ENCODE results near the gene TMED6.

Gene TMED6

DNA sequence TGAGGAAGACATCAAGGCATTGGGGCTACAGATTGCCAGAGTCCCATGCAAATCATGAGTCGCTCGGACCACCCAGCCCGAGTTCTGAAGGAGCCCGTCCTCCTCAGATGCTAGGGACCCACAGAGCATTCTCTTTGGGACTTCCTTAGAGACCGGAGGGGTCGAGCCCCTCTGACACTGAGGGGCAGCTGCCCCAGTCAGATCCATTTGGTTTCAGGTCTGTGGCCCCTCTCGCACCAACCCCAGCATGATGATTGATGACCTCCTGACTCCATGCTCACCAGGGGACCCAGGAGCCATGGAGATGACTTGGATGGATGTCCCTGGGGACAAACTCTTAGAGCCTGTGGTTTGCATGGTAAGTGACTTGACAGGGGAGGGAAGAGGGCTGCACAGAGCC is 29.2 kb downstream of the TMED6 start:
- DNase-seq, result no peak

DNA sequence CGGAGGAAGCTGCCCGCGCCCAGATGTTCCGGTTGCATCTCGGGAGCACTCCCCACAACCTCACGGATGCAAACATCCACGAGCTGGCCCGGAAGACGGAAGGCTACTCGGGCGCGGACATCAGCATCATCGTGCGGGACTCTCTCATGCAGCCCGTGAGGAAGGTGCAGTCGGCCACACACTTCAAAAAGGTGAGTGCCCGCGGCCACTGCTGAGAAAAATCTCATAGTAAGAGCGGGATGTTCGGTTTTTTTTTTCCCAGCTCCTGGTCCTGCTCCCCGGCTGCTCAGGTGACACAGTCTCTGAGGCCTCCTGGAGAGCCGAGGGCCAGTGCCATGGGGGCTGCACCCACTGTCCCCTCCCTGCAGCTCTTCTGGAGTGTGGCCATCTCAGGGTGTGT is 30.5 kb downstream of the TMED6 start:
- DNase-seq, result no peak

DNA sequence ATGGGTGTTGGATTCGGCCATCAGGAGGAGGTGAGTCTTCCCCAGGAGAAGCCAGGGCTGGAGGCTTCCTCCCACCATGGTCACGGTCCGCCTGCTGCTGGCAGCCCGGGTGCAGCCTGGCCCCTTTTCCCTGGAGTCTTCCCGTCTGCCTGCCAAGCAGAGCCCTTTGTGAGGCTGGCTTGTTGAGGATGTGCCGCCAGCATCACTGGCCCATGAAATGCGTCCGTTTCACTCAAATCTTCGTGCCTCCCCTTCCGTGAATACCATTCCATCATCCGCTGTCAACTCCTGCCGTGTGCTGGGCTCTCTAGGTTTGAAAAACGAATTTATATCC is 30.9 kb downstream of the TMED6 start:
- no peak for DNase-seq

DNA sequence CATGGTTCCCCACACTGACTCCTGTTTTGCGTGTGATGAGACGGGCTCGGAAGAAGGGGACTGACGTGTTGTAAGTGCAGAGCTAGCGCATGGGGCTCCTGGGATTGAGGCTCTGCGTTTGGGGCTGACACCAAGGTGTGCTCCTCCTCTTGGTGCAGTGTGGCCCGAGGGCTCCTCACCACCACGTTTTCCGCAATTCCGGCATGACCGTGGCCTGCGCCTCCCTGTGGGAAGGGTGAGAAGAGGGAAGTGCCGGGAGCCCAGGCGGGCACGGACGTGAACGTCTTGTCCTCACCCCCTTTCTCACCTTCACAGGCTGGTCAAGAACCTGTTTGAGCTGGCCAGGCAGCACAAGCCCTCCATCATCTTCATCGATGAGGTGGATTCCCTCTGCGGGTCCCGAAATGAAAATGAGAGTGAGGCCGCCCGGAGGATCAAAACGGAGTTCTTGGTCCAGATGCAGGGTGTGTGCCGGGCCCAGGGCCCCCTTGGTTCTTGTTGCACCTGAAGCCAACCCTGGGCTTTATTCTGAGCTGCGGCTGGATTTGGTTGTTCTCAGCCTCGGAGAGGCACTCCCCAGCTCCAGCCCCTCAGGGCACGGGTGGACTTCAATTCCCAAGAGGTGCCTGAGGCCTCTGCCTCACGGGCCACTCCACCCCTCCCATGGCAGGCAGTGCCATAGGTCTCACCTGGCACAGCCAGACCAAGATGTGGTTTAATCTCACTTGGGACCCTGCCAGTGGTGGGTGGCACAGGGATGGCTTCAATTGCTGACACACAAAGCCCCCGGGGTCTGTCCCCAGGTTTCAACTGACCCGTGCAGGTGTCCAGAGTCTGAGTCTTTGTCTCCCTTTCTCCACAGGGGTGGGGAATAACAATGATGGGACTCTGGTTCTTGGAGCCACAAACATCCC is 31.5 kb downstream of the TMED6 start:
- no peak for DNase-seq

DNA sequence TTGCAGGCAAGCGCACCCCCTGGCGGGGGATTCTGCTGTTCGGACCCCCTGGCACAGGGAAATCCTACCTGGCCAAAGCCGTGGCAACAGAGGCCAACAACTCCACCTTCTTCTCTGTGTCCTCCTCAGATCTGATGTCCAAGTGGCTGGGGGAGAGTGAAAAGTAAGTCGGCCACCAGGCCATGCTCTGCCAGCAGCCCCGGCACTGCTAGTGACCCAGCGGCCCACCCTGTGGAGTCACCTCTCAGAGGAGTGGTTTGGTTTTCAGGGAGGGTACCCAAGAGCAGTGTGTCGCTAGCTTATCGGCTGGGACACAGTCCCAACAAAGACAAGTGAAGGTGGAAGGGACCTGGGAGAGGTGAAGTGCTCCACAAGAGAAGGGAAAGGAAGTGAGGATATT is 32.2 kb downstream of the TMED6 start:
- no peak for DNase-seq

DNA sequence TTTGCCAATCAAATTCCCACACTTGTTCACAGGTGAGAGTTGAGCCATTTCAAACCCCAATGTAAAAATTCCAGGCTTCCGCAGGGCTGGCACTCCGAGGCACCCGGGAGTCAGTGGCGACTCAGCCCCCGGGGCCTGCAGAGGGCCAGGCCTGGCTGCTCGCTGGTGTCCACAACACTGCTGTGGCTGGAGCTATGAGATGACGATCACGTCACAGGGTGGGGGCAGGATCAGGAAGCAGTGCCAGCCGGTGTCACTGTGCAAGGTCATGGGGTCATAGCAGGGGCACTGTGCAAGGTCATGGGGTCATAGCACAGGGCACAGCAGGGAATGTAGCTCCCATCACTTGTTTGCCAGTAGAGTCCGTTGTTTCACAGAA is 32.7 kb downstream of the TMED6 start:
- no peak for DNase-seq

DNA sequence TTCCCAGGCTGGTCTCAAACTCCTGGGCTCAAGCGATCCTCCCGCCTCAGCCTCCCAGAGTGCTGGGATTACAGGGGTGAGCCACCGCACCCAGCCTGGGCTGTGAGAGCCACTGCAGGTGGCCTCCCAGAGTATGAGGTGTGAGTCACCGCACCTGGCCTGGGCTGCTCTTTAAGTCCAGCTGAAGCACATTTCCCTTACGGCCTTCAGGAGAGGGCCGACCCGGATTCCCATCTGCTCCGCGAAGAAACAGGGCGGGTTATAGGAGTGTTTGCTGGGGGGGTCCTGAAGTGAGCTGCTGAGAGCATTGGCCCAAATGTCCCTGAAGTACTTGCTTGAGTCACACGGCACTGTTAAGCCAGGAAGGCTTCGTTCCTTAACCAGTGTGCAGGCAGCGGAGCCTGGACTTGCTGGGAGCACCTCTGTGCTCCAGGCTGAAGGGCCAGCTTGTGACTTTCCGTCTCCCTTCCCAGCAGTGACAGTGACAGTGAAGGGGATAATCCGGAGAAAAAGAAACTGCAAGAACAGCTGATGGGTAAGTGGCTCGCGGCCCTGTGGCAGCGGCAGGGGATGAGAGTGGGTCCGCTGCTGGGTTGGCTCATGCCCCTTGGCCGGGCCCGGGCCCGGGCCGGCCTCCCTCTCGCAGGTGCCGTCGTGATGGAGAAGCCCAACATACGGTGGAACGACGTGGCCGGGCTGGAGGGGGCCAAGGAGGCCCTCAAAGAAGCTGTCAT is 33.2 kb downstream of the TMED6 start:
- no peak for DNase-seq

DNA sequence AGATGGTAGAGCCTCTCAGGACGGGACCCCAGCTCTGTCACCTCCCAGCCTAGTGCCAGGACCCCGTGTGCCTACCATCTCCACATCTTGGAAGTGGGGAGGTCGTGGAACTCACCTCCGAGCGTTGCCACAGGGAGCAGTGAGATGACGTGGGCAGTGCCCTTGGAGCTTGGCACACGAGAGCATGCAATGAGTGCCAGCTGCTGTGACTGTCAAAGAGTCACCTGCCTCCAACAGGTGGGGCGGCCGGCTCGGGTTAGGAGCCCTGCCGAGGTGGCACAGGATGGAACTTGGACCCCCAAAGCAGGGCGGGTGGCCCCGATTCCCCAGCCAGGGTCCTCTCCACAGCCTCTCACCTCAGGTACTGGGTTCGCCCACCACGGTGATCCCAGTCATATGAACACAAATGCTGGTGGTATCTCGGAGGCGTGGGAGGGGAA is 35.0 kb downstream of the TMED6 start:
- DNase-seq, result no peak

DNA sequence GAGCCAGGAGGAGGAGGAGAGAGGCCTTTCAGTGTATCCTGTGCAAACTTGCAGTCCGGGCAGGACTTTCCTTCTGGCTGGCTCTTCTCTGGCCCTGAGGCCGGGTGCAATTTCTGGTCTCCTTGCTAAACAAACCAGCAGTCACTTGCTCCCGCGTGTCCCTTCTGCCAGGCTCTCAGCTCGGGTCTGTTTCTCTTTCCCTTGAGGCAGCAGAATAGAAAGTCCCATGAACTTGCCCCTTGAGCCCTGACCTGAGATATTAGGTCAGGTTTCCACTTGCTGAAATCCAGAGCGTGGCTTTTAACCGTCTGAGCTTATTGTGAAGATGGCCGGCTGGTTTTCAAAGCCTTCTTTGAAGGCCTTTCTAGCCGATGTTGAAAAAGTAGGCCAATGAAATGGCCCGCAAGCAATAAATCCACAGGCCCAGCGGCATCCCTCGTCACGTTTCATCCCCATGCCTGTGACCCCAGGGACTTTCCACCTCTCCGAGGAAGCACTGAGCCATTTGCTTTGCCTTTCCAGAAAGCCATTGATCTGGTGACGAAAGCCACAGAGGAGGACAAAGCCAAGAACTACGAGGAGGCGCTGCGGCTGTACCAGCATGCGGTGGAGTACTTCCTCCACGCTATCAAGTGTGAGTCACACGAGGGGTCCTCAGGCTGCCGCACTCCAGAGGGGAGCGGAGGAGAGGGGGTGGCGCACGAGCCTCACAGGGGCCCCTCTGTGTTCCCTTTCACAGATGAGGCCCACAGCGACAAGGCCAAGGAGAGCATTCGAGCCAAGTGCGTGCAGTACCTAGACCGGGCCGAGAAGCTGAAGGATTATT is 35.9 kb downstream of the TMED6 start:
- DNase-seq, result peak in 1 of 2 experiments; percentile 11

DNA sequence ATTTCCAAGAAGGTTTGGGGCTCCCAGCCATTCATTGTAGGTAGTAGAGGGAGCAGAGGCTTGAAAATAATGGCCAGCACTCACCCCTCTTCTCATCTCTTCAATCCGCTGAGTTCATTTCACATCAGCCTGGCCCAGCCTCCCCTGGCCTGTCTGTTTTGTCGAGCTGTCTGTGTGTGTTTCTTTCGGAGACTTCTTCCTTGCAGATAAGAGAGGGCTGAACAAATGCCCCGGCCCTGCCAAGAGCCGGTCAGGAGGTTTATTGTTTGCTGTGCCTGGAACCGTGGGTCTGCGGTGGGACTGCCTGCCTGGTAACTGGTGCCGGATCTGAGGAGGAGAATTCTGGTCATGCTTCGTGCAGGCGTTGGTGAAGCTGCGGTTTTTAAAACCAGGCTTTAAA is 37.1 kb downstream of the TMED6 start:
- no peak for DNase-seq

DNA sequence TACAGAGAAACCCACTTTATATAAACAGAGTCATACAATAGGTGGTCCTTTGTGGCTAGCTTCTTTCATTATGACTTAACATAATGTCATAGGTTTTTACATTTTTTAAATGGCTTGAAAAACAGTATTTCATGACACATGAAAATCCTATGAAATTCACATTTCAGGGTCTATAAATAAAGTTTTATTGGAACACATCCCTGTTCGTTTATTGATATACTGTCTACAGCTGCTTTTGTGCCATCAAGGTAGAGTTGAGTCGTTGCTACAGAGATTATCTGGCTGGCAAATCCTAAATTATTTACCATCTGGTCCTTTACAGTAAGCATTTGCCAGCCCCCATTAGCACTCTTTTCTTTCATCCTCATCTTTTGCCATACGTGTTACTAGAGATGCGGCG is 38.1 kb downstream of the TMED6 start:
- no peak for DNase-seq

DNA sequence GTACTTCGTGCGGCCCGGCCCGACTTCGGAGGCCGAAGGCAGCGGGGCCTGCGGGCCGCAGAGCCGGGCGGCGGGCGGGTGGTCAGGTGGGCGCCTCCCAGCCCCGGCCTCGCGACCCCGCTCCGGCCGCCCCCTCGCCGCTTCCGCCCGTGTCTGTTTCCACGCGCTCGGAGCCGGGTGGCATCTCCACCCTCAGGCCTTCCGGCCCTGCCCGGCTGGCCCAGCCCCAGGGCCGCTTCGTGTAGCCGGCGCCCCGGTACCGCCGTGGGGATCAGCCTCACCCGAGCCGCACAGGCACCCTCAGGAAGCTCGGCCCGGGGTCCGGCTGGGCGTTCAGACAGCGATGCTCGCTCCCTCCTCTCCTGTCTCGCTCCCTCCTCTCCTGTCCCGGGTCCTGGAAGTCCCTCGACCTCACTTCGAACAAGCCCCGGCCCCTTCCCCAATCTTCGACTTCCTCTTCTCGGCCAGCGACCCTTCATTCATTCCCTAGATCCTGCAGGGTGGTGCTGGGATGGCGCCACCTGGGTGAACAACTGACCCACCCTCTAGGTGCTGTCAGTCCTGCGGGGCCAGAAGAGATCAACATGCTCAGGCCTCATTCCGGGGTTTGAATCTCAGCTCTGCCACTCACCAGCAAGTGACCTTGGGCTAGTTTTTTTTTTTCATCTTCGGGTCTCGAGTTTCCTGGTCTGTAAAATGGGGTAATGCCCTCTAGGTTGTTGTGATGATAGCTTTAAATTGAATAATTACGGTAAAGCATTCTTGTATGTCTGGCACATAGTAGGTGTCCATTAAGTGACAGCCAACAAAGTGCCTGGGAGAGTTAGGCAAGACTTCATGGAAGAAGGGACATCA is 39.8 kb downstream of the TMED6 start:
- DNase-seq, result peak in 1 of 2 experiments; percentile 9

DNA sequence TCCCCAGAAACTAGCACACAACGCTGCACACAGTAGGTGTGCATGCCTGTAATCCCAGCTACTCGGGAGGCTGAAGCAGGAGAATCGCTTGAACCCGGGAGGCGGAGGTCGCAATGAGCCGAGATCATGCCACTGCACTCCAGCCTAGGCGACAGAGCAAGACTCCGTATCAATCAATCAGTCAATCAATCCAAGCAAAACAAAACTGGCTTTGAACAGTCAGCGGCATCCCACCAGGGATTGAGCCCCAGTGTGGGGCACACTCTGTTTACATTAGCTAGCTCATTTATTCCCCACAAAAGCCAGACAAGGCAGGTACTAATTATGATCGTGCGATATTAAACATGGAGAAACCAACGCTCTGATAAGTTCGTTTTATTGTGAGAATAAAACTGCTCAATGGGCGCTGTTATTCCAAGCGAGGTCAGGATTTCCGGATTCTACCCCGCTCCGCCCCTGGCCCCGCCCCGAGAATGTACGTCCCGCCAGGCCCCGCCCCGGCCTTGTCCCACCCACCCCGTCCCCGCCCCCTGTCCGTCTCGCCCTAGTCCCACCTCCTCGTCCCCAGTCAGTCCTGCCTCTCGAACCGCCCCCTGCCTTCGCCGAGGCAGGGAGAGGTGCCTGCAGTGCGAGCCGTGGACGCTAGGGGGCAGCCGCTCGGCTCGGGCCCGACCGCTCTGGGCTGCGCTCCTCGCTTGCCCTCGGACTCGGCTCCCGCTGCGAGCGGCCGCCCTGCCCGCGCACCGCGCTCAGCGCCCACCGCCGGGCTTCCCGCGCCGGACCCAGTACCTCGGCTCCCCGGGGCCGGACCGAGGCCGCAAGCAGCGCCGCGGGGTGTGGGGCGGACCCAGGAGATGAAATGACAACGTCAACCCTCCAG is 40.7 kb downstream of the TMED6 start, which contains the start of gene VPS4A:
Gene VPS4A, plus strand, starts transcription at position 698 of the 880 bp plus-strand sequence. Its CDS starts 162 bp downstream, at position 860.
- DNase-seq, result peak; percentile 88 to 90

DNA sequence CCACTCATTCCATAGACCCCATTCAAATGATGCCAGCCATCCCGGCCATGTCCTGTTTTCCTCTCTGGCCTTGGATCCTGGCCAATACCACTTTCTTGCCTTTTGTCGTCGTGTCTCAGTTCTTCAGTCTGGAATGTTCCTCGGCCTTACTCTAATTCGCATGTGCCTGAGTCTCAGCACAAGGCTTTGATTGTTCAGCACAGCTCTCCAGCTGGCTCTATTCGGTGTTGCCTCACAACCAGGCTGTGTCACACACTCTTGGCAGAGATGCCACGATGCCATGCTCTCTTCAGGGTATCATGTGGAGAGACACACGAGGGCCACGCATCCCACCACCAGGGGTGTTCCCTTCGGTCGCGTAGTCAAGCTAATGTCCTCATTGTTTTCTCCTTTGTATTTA is 42.3 kb downstream of the TMED6 start:
- no peak for DNase-seq

DNA sequence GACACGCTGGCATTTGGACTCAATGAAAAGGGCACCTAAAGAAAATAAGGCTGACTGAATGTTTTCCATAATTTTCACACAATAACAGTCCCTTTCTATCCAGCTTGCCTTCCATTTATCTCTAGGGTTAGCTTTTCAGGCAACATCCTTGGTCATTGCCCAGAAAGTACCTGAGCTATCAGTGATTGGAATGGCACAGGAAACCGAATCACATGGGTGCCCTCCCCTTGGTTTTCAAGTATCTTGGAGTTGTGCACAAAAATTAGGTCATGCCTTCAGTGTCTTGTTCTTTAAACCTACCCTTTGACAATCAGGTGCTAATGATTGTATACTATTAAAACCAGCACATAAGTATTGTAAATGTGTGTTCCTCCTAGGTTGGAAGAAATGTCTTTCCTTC is 43.7 kb downstream of the TMED6 start:
- no peak for DNase-seq

DNA sequence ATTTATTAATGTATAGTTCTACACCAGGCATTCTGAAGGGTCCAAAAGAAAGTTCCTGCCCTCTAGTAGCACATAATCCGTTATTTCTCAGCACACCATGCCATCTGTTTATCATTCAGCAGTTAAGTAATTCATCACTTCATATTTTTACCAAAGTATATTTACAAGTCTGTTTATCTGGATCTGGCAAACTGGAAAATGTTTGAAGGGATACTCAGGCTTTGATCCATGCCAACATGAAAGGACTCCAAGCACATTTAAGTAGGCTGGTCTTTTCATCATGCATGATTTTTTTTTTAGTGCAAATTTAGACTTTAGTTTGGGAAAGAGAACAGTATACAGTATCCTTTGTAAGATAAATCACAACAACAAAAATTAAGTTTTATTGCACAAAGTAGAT is 44.5 kb downstream of the TMED6 start:
- DNase-seq, result no peak

DNA sequence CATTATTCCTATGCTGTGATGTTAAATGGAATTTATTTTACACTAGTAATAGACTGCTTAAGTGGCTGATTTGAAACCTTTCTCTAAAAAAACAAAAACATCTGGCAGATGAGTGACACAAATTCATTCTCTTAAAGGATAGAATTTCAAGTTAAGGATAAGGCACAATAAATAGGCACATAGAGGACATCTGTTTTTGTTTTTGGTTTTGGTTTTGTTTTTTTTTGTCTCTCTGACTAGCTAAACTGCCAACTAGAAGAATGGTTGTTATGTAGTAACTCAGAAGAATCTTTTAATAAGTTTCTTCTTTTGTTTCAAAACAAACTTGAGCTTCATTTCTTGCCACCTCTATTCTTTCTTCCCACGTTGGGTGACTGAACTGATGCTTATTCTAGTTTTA is 45.6 kb downstream of the TMED6 start:
- DNase-seq, result no peak

DNA sequence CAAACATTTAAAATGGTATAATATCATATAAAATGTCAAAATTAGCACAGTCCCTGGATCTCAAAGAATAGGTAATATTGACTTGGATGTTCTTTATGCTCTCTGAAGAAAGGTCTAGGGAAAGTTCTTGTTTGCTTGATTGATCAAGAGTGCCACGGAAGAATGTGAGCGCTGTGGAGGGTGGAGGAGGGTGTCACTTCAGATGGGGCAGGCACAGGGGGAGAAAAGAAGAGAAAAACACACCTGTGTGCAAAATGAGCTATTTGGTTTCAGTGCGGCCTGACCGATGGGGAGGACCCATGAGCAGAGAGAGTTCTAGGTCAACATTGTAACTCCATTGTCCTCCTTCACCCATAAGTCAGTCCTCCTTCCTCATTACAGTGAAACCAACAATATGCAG is 49.3 kb downstream of the TMED6 start:
- DNase-seq, result no peak

DNA sequence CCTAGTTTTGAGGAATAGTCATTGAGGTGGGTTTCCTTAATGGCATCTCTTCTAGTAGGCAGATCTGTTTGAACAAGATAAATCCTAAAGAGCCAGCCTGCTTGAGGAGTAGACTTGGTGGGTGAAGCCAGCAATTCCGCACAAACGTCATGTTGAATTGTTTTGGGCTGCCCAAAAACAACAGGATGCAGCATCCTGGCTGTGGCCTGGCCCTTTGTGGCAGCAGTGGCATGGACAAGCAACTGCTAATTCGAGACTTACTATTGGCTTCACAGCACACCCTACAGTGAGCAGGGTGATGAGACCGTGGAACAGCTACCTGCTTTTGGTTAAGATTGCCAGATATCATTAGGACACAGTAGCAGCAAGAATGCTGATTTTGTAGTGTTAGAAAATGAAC is 49.7 kb downstream of the TMED6 start:
- no peak for DNase-seq

DNA sequence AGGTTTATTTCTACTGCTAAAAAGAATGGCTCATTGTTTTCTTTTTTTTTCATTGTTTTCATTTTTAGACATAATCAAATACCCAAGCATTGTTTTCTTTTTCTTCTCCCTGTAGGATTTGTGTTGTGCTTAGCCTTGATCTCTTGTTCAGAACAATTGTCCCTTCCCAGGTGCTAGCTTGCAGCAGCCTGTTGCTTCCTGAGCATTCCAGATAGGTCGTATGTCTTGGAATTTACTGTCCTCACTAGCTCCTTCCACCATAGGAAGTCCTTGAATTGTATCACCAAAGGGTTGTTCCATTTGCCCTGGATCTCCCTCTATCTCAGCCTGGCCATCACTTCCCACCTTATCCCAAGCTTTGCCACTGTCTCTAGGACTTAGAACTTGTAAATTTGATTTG is 50.4 kb downstream of the TMED6 start:
- no peak for DNase-seq

DNA sequence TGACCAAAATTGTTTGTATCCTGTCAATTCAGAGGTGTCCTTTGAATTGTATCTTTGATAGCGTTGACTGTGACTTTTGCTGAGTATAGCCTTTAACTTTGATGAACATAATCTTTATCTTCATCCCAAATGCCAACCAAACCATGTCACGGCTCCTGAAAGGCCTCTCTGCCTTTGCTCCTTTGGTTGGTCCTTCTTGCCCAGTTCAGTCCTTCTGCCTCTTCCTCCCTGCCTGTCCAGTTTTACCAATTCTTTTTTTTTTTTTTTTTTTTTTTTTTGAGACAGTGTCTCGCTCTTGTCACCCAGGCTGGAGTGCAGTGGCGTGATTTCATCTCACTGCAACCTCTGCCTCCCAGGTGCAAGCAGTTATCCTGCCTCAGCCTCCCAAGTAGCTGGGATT is 53.3 kb downstream of the TMED6 start:
- DNase-seq, result no peak
